ENCODE results near the gene VRK2. TPM values are rescaled to one million over a fixed set of nuclear protein-coding genes. Genes with fewer than 3 reads are reported as not detected.

Gene VRK2
- total RNA-seq: 25.3 and 25.6 TPM in 2 replicates

DNA sequence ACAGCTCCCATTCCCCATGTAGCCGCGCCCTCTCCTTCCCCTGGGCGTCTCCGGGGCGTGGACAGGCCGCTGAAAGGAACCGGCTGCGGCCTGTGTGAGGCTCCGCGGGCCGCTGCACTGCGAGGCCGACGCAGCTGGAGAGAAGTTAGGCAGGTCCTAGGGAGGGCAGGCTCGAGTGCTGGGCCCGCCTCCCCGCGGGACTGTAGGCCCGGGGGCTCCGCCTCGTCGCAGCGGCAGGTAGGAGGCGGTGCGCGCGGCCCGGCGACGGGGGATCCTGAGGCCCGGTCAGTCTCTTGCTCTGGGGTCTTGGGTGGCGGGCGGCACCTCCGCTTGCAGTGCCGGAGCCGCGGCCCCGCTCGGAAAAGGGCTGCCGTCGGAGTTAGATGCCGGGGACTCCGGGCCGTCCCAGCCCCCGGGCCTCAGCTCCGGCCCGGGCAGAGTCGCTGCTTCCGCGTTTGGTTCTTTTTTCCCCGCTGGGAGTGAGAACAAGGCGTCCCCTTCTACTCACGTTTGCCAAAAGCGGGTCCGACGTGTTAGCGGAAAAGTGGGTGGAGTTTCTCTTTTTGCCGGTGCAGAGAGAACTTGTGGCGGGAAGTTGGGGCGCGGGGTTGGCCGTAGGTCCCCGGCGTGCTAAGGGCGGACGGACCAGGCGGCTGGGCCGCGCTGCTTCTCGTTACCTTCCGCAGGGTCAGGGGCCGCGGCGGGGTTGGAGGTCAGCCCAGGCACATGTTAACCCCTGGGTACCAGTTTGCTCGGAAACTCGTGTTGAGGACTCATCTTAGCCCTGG is at the start of gene VRK2:
VRK2 (plus strand) TSS at position 222 of the 788 bp plus-strand sequence. CDS start 2,026 bp downstream, outside the sequence.
- intact Hi-C loops (cut with micrococcal nuclease): loop anchor here (1.0 to 10.0 kb wide), 4 partner anchors 18 to 308 kb away; partner anchors contain the start of gene FANCL
- H3K9me3 Mint-ChIP-seq: no peaks in the 10 kb centered on the region
- H3K4me1 Mint-ChIP-seq (ENCODE audit: low read depth): peaks cover 44% of the 10 kb centered on the region
- DNase-seq (ENCODE audit: low spot score): peak; percentile 83
- H3K27me3 Mint-ChIP-seq (ENCODE audit: insufficient read depth): no peaks in the 10 kb centered on the region
- peak within 1 kb of the TSS; percentile 88 for H3K4me3 Mint-ChIP-seq
- peaks cover 18% of the 10 kb centered on the region for H3K36me3 Mint-ChIP-seq (ENCODE audit: low read depth)
- H3K27ac Mint-ChIP-seq: peak within 1 kb of the TSS; percentile 94

- no peak overlapping the region for H3K4me3 Mint-ChIP-seq
- no peak overlapping the region for H3K27ac Mint-ChIP-seq
- DNase-seq (ENCODE audit: low spot score): no peak
- H3K4me1 Mint-ChIP-seq (ENCODE audit: low read depth): no peaks in the 10 kb centered on the region
- no peaks in the 10 kb centered on the region for H3K36me3 Mint-ChIP-seq (ENCODE audit: low read depth)
- no peaks in the 10 kb centered on the region for H3K9me3 Mint-ChIP-seq
- intact Hi-C loops (cut with micrococcal nuclease): no loop called here
- peaks cover 4% of the 10 kb centered on the region for H3K27me3 Mint-ChIP-seq (ENCODE audit: insufficient read depth)
Measured at GRCh38 chr2:58006256-58006951, 40.2 kb upstream of the VRK2 start.

- Mint-ChIP-seq H3K27me3 (ENCODE audit: insufficient read depth) (peaks cover 4% of the 10 kb centered on the region), H3K4me3 (no peak overlapping the region), H3K36me3 (ENCODE audit: low read depth) (no peaks in the 10 kb centered on the region), H3K27ac (no peak overlapping the region), H3K4me1 (ENCODE audit: low read depth) (no peaks in the 10 kb centered on the region), H3K9me3 (no peaks in the 10 kb centered on the region)
- DNase-seq (ENCODE audit: low spot score): no peak
- intact Hi-C loops (cut with micrococcal nuclease): no loop called here
Measured at GRCh38 chr2:58006952-58007284, 39.7 kb upstream of the VRK2 start.

DNA sequence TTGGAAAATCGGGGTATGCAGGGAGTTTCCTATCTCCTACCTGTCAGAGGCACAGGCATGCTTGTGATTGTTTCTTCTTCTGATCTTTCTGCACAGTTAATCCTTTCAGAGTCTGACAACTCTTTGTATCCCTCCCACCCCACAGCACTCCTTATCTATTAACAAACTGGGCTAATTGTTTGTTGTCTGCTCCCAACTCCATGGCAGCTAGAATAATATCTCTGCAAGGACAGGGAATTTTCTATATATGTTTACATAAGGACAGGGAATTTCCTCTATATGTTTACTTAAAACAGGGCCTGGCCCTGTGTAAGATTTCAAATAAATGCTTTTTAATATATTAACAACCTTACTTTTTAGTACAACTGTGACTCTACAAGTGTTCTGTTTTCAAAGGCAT is 36.0 kb upstream of the VRK2 start:
- Mint-ChIP-seq H3K4me1 (ENCODE audit: low read depth) (no peaks in the 10 kb centered on the region), H3K27me3 (ENCODE audit: insufficient read depth) (peaks cover 4% of the 10 kb centered on the region), H3K9me3 (no peaks in the 10 kb centered on the region), H3K36me3 (ENCODE audit: low read depth) (no peaks in the 10 kb centered on the region), H3K4me3 (no peak overlapping the region), H3K27ac (no peak overlapping the region)
- no peak for DNase-seq (ENCODE audit: low spot score)
- intact Hi-C loops (cut with micrococcal nuclease): no loop called here

GRCh38 chr2:58019229-58019628 is 27.4 kb upstream of the VRK2 start:
- H3K36me3 Mint-ChIP-seq (ENCODE audit: low read depth): no peaks in the 10 kb centered on the region
- intact Hi-C loops (cut with micrococcal nuclease): no loop called here
- DNase-seq (ENCODE audit: low spot score): no peak
- no peak overlapping the region for H3K27ac Mint-ChIP-seq
- peaks cover 4% of the 10 kb centered on the region for H3K9me3 Mint-ChIP-seq
- H3K4me3 Mint-ChIP-seq: no peak overlapping the region
- H3K4me1 Mint-ChIP-seq (ENCODE audit: low read depth): peaks cover 12% of the 10 kb centered on the region
- H3K27me3 Mint-ChIP-seq (ENCODE audit: insufficient read depth): no peaks in the 10 kb centered on the region

- Mint-ChIP-seq H3K4me3 (no peak overlapping the region), H3K36me3 (ENCODE audit: low read depth) (no peaks in the 10 kb centered on the region), H3K4me1 (ENCODE audit: low read depth) (peaks cover 16% of the 10 kb centered on the region), H3K9me3 (no peaks in the 10 kb centered on the region), H3K27me3 (ENCODE audit: insufficient read depth) (no peaks in the 10 kb centered on the region), H3K27ac (no peak overlapping the region)
- intact Hi-C loops (cut with micrococcal nuclease): no loop called here
- no peak for DNase-seq (ENCODE audit: low spot score)
Measured at GRCh38 chr2:58025150-58025933, 21.3 kb upstream of the VRK2 start.

DNA sequence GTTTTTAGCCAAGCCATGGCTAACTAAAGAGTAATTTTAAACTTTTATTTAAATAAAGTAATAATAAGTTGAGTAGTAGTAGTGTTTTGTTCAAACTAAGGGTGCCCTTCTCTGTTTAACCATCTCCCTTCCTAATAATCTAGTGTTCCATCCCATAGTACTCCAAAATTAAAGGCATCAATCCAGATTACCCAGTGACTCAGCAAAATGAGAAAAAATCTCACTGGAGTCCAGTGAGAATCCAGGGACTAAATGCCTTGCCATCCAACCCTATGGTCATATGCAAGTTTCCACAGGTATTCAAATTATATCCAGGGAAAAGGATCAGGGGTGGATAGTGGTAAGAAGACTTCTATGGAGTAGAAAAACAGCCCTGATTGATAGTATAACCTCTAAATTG is 19.6 kb upstream of the VRK2 start:
- intact Hi-C loops (cut with micrococcal nuclease): no loop called here
- Mint-ChIP-seq H3K4me1 (ENCODE audit: low read depth) (peaks cover 16% of the 10 kb centered on the region), H3K4me3 (no peak overlapping the region), H3K36me3 (ENCODE audit: low read depth) (no peaks in the 10 kb centered on the region), H3K27me3 (ENCODE audit: insufficient read depth) (no peaks in the 10 kb centered on the region), H3K9me3 (no peaks in the 10 kb centered on the region), H3K27ac (no peak overlapping the region)
- no peak for DNase-seq (ENCODE audit: low spot score)

GRCh38 chr2:58030771-58031170 is 15.8 kb upstream of the VRK2 start:
- Mint-ChIP-seq H3K9me3 (no peaks in the 10 kb centered on the region), H3K4me3 (no peak overlapping the region), H3K27me3 (ENCODE audit: insufficient read depth) (peaks cover 1% of the 10 kb centered on the region), H3K4me1 (ENCODE audit: low read depth) (peaks cover 4% of the 10 kb centered on the region), H3K27ac (no peak overlapping the region), H3K36me3 (ENCODE audit: low read depth) (peaks cover 2% of the 10 kb centered on the region)
- intact Hi-C loops (cut with micrococcal nuclease): no loop called here
- DNase-seq (ENCODE audit: low spot score): no peak

DNA sequence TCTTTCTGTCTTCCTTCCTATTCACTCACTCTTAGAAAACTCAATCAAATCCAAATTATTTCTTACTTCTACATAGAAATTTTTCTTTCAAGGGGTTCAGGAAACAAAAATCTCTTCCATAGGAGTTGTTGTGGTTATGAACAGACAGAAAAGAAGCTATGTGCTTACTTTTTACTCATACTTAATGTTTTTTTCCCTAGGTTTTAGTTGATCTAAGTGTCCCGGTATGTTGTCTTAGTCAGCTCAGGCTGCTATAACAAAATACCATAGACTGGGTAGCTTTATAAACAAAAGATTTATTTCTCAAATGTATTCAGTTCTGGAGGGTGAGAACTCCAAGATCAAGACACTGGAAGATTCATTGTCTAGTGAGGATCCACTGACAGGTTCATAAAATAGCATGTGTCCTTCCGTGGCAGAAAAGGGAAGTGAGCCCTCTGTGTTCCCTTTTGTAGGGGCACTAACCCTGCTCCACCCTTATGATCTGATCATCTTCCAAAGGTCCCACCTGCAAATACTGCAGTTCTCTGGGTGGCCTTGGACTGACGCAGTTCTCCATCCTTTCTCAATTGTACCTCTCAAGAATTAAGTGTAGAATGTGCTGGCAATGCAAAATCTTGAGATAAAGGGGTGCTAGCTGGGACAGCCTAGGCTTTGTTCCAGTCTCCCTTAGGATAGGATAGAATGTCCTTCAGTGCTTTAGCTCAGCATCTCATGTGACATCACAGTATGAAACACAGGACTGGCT is 14.4 kb upstream of the VRK2 start:
- Mint-ChIP-seq H3K9me3 (no peaks in the 10 kb centered on the region), H3K27ac (no peak overlapping the region), H3K27me3 (ENCODE audit: insufficient read depth) (peaks cover 1% of the 10 kb centered on the region), H3K36me3 (ENCODE audit: low read depth) (peaks cover 2% of the 10 kb centered on the region), H3K4me1 (ENCODE audit: low read depth) (no peaks in the 10 kb centered on the region), H3K4me3 (no peak overlapping the region)
- intact Hi-C loops (cut with micrococcal nuclease): no loop called here
- no peak for DNase-seq (ENCODE audit: low spot score)

DNA sequence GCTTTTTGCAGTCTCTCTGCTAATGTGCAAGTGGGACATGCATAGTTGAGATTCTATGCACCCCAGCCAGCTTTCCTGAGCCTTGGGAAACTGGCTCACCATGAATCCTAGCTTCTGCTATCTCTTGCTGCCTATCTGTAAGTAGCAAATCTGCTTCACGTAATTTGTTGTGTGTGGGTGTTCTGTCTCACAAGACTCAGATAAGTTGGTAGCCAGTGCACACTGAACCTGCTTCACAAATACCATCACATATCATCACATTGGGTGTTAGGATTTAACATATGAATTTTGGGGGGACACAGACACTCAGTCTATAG is 13.9 kb upstream of the VRK2 start:
- intact Hi-C loops (cut with micrococcal nuclease): no loop called here
- Mint-ChIP-seq H3K27ac (no peak overlapping the region), H3K4me1 (ENCODE audit: low read depth) (no peaks in the 10 kb centered on the region)

DNA sequence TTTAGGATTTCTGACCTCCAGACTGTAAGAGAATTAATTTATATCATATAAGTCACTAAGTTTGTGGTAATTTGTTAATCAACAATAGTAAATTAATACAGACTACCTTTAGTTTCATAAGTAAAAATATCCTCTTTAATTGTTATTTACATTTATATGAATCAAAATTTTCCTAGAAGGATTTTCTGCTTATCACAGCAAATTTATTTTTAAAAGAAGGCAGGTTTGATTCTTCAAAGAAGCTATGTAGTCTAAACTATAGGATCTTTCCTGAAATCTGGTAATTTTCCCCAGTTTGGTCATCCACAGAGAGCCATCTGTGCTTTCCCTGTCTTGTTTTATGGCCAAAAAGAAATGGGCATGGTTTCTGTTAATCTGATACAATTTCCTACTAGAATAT is 13.1 kb upstream of the VRK2 start:
- Mint-ChIP-seq H3K4me3 (no peak overlapping the region), H3K9me3 (peaks cover 3% of the 10 kb centered on the region), H3K4me1 (ENCODE audit: low read depth) (no peaks in the 10 kb centered on the region), H3K27ac (no peak overlapping the region), H3K27me3 (ENCODE audit: insufficient read depth) (peaks cover 1% of the 10 kb centered on the region), H3K36me3 (ENCODE audit: low read depth) (peaks cover 4% of the 10 kb centered on the region)
- DNase-seq (ENCODE audit: low spot score): no peak
- intact Hi-C loops (cut with micrococcal nuclease): no loop called here

More for the DNA sequence above, 13.9 kb upstream of the VRK2 start:
- no peak for DNase-seq (ENCODE audit: low spot score)
- Mint-ChIP-seq H3K9me3 (no peaks in the 10 kb centered on the region), H3K36me3 (ENCODE audit: low read depth) (peaks cover 2% of the 10 kb centered on the region), H3K4me3 (no peak overlapping the region), H3K27me3 (ENCODE audit: insufficient read depth) (peaks cover 1% of the 10 kb centered on the region)

DNA sequence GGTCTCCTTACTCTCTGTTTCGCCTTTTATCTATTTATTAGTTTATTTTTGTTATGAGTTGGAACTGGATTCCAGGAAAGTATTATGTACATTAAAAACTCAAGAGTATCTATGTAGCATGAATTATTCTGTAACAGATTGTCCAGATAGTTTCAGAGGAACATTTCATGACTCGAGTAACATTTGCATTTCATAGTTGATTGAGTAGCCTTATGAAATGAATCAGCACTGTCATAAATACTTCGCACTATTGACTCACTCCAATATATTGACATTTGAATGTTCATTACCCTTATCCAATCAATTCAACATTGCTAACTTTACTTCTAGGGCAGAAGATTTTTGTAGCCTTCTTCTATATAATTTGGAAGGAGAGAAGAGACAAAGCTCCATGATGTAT is 11.3 kb upstream of the VRK2 start:
- Mint-ChIP-seq H3K9me3 (peaks cover 4% of the 10 kb centered on the region), H3K36me3 (ENCODE audit: low read depth) (peaks cover 4% of the 10 kb centered on the region), H3K27ac (no peak overlapping the region), H3K4me3 (no peak overlapping the region), H3K27me3 (ENCODE audit: insufficient read depth) (peaks cover 1% of the 10 kb centered on the region), H3K4me1 (ENCODE audit: low read depth) (peaks cover 8% of the 10 kb centered on the region)
- intact Hi-C loops (cut with micrococcal nuclease): no loop called here
- DNase-seq (ENCODE audit: low spot score): no peak
